8988T (cell line): ENCODE results near the gene ADGRD2.

Experiments used
- DNase-seq: peaks from one replicate; pipeline ENCODE4 v3.0.0; 2011

The ADGRD2 gene

DNA sequence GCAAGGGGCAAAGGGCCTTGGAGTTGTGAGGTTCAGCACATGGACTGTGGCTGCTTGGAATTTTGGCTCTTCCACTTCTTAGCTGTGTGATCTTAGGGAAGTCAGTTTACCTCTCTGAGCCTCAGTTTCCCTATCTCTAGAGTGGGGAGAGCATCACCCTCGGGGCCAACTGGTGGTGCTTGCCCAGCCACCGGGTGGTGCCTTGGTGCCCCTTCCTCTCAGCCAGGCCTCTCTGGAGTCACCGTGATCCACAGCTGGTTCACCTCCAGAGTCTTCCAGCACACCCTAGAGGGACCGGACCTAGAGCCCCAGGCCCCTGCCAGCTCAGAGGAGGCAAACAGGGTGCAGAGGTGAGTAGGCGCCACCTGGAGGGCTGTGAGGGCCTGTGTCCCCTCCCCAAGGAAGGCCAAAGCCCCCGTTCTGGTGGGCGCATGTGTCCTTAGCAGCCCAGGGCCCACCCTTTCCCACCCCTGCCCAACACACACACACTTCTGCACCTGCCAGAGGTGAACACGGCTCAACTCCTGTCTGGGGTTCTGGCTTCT, 7.7 kb downstream of the ADGRD2 start:
- peak; percentile 31 for DNase-seq

DNA sequence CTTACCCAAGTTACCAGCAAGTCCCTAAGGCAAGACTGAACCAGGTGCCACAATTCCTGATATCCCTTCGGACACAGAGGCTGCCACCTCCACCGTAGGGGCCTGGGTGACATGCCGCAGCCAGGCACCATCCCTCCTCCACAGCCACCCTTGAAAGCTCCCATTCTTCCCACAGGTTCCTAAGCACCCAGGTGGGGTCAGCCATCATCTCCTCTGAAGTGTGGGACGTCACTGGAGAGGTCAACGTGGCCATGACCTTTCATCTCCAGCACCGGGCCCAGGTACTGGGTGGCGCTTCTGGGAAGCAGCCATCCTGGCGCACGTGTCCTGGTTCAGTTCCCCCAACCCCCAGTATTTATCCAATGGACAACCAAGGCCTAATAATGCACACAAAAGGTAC, 8.2 kb downstream of the ADGRD2 start:
- DNase-seq, result no peak

DNA sequence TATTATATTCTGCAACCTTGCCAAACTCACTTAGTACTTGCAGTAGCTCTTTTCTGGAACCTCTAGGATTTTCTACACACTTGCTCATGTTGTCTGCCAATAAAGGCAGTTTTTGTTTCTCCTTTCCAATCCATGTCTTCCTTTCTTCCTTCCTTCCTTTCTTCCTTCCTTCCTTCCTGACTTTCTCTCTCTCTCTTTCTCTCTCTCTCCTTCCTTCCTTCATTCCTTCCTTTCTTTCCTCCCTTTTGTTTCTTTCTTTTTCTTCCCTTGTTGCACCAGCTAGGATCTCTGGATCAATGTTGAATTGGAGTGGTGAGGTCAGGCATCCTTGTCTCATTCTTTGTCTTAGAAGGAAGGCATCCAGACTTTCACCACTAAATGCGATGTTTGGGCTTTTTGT, 12.5 kb downstream of the ADGRD2 start:
- no peak for DNase-seq

DNA sequence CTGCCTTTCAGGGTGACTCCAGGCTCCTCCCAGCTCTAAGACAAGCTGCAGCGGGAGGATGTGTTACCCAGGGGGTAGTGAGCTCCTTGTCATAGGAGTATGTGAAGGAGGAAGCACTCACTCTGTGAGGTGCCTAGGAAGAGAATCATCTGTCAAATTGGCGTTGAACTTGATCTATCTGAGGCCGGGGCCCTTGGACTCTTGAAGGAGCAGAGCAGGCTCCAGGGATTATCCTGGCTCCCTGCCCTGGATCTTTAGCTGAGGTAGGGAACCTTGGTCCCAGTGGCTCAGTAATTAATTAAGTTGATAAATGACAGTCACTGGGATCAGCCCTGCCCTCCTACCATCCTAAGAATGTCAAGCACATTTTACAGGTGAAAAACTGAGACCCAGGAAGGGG, 15.5 kb downstream of the ADGRD2 start:
- no peak for DNase-seq

DNA sequence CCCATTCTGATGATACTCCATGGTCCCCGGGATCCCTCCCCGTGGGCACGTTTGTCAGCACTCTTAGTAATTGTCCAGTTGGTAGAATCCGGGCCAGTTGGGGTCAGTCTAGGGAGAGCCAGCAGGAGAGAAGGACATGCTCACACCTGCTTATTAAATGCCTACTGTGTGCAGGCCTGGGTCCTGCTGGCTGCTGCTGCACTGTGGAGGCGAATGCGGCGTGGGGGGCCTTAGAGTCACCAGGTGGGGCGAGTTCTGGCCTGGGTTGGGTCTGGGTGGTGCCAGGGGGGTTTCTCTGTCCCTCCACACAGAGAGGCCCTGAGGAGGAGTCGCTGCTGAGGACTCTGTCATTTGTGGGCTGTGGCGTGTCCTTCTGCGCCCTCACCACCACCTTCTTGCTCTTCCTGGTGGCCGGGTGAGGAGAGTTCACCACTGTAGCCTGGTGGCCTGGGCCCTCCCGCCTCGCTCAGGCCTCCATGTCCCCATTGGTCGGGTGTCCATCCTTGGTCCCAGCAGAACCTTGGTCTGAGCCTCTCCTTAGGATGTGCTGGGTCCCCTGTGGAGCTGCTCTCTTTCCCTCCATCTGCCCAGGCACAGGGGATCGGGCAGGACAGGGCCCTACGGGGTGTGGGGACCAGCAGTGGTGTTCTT, 17.3 kb downstream of the ADGRD2 start:
- DNase-seq, result no peak

DNA sequence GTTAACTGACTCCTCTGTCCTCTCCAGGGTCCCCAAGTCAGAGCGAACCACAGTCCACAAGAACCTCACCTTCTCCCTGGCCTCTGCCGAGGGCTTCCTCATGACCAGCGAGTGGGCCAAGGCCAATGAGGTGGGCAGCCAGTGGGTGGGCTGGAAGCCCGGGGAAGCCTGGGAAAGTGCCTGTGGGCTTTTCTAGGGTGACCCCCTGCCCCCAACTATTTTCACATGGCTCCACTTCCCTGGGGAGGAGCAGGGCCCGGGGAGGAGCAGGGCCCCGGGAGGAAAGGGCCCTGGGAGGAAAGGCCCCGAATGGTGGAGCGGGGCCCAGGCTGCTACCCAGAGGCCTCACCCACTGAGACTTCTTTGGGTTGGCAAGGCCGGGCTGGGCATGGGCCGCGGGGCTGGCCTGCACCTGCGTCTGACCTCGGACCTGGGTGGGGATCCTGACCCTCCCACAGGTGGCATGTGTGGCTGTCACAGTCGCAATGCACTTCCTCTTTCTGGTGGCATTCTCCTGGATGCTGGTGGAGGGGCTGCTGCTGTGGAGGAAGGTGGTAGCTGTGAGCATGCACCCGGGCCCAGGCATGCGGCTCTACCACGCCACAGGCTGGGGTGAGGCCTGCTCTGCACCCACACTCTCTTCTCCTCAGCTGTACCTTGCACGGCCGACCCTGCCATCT, 17.9 kb downstream of the ADGRD2 start:
- no peak for DNase-seq

DNA sequence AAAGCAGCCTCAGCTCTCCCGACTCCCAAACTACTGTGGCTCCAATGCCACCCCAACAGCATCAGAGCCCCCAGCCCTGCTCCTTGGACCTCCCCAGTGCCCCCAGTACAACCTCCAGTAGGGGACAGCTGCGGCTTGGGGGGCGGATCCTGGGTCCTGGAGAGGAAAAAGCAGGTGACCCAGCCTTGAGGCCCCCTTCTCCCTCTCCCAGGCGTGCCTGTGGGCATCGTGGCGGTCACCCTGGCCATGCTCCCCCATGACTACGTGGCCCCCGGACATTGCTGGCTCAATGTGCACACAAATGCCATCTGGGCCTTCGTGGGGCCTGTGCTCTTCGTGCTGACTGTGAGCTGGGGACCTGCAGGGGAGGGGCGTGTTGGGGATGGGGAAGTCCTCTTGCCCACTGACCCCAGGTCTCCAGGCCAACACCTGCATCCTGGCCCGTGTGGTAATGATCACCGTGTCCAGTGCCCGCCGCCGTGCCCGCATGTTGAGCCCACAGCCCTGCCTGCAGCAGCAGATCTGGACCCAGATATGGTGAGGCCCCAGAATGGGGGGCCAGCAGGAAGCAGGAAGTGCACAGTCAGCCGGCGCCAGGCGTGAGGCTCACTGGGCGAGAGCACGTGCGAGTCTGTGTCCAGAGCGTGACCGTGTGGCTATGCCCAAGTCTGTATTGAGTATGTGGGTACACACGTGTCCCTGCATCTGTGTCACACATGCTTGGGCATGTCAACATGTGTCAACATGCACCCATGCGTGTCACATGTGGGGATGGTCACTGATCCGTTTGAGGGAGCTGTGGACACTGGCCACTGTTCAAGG, 19.0 kb downstream of the ADGRD2 start:
- no peak for DNase-seq

- DNase-seq, result no peak
Measured at GRCh38 chr9:124470306-124470705, 20.1 kb downstream of the ADGRD2 start.

GRCh38 chr9:124470726-124471125, 20.5 kb downstream of the ADGRD2 start:
- no peak for DNase-seq

DNA sequence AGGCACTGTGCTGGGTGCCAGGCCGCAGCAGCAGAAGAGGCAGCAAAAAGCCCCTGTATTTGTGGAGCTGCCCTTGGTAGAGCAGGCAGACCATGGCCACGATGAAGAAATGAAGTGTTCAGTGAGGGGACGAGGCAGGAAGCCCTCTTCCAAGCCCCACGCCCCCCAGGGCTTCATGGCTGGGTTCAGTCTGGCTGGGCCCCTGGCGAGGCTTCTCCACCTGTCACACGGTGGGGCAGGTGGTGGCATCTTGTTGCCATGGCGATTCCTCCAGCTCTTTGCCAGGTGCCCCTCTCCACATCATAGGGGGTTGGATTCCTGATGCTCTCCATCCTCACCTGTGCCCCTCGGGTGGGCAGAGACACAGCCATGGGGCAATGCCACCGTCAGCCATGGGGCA, 21.5 kb downstream of the ADGRD2 start:
- no peak for DNase-seq

GRCh38 chr9:124472770-124473169, 22.5 kb downstream of the ADGRD2 start:
- DNase-seq, result no peak

GRCh38 chr9:124473310-124473709, 23.1 kb downstream of the ADGRD2 start:
- no peak for DNase-seq

GRCh38 chr9:124474151-124474550, 23.9 kb downstream of the ADGRD2 start:
- no peak for DNase-seq

DNA sequence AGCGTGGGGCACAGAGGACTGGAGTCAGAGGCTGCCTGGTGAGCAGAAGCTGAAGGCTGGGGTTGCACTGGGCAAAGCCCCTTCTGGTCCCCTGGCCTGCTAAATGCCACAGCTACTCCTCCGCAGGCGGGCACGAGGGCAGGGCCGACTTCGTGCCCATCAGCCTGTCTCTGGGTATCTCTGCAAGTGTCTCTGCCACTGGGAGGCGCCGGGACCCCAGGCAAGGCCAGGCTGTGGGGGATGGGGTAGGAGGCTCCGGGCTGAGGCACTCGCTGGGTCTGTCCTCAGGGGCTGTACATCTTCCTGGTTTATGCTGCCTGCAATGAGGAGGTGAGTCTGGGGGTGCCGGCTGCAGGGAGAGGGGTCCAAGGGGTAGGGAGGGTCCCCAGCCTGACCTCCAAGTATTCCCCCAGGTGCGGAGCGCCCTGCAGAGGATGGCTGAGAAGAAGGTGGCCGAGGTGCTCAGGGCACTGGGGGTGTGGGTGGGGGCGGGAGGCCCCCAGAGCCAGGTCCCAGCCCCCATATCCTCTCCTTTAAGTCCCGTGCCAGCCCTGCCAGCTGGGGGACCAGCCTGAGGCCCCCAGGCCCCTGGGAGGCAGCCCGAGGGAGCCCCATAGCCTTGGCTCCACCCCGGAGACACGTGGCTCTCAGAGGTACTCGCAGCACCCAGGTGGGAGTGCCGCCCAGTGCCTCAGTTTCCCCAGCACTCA, 25.1 kb downstream of the ADGRD2 start:
- no peak for DNase-seq

DNA sequence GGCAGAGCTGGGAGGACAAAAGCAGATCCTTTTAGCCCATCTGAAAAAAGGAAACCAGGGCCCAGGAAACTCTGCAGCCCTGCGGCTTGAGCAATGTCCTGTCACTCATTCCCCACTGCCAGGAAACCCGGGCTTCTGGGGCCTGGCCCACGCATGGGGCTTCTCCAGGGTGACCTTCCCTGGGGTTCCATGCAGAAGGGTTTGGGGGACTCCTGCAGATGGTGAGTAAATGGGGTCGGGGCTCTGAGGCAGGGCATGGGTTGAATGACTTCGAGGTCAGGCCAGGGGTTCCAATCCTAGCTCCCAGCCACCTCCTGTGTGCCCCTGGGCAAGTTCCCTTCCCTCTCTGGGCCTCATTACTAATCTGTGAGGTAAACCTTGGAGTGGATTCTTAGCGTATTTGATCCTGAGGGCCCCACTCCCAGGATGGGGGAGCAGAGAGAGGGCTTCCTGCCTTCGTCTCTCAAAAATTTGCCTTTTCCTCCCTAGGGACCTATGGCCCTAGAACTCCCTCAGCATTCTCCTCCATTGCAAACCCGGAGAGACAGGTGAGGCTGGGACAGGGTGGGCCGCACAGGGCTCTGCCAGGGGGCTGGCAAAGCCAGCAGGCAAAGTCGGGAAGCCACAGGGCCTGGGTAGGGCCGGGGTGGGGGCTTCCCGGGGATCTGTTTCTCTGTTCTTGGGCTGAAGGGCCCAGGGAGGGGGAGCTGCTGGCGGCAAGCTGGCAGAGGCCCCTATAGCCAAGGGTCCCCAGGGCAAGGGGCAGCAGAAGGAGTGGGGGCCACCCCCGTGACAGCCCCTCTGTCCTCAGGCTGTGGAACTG, 25.8 kb downstream of the ADGRD2 start:
- no peak for DNase-seq

GRCh38 chr9:124477211-124477647, 27.0 kb downstream of the ADGRD2 start:
- DNase-seq, result no peak

DNA sequence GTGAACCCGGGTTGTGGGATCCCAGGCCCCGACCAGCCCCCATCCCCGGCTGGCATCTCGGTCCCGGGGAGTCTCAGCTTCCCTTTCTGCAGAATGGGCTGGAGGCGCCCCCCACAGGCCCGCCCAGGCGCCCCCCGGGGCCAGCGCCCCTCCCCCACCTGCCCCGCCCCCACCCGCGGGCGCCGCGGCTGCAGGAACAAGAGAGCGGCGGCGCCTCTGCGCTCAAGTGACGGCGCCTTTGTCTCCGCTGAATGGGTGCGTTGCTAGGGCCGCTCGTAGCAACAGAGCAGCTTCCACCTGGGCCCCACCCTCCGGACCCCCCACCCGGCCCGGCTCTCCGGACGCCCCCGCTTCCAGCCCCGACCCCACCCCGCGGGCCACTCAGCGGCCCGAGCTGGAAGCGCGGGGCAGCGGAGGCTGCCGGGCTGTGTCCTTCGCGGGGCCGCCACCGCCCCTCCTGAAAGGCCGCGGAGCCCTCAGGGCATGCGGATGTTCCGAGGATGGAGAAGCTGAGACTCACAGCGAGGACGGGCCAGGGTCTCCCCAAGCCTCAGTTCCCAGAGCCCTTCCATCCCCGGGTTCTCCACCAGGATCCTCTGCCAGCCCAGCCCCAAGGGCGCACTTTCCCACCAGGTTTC, 27.5 kb downstream of the ADGRD2 start:
- DNase-seq, result no peak

DNA sequence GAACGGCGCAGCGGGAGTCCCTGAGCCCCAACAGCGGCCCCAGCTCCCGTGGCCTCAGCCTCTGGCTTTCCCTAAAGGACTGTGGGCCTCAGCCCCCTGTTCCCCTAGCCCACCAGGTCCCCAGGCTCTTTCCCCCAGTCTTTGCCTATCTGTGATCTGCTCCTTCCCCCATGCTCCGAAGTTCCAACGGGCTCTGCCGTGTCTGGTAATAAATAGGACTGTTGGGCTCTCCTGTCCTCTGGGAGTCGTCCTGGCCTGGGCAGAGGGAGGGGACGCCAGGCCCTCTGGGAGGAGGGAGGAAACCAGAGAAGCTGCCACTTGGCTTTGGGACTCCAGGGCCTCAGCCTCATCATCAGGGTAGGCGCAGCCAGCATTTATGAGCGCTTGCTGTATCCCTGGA, 28.1 kb downstream of the ADGRD2 start:
- DNase-seq, result no peak

- DNase-seq, result no peak
Measured at GRCh38 chr9:124479371-124479770, 29.1 kb downstream of the ADGRD2 start.

DNA sequence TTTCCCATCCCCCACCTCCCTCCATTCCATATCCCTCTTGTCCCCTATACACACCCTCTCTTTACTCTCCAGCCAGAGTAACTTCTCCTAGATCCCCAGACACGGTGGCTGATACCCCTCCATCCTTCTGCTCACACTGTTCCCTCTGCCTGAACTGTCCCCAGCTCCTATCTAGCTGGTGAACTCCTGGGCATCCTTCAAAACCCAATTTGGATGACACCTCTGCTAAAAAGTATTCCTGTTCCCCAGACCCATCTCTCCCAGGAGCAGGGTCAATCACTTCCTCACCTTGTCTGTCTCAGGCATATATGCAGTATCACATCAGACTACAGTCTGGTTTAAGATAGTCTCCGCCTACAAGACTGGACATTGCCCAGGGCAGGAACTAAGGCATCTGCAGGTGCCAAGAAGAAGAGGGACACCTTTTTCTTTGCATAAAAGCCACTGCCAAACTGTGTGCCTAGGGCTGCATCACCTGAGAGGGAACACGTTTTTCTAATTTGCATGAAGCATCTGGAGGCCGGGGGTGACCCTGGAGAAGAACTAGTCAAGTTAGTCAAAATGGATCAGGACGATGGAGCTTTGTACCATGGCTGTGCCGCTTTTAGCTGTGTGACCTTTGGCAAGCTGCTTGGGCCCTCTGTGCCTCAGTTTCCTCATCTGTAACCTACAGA, 29.8 kb downstream of the ADGRD2 start:
- DNase-seq, result no peak

- peak; percentile 99 for DNase-seq
Measured at GRCh38 chr9:124480621-124480981, 30.4 kb downstream of the ADGRD2 start.
